HepG2 (cell line): ENCODE data around the gene ANO10. TPM values are rescaled to one million over a fixed set of nuclear protein-coding genes. Genes with fewer than 3 reads are reported as not detected.

Experiments
- ATAC-seq: fragments of 200-7000 bp; cut with Tn5 transposase; 3 replicates; pipeline ENCODE4 v1.9.1; 2020; ENCODE audit warnings: mild to moderate bottlenecking, moderate library complexity
- BruUV-seq: library from RNA; stranded (reverse); fragments of 400-500 nt; replicated peaks from 2 replicates; lab custom pipeline; 2021; lab: Mats Ljungman, UMichigan
- CTCF ChIA-PET: fragments of 300-600 bp; formaldehyde crosslinking; extraction: SDS; loops from one replicate; lab custom pipeline; 2021; ENCODE audit warnings: low total read pairs, inconsistent platforms, low intra/inter-chr PET ratio; lab: Yijun Ruan, JAX
- POLR2A ChIA-PET: fragments of 350-600 bp; sonication (Branson Sonifier 250); formaldehyde crosslinking; loops from one replicate; lab custom pipeline; 2020; ENCODE audit warnings: antibody characterized with exemption, inconsistent platforms; lab: Yijun Ruan, JAX
- DNase-seq: peaks from one replicate; pipeline ENCODE4 v3.0.0-alpha.2; 2015; ENCODE audit warnings: low spot score
- FAIRE-seq: peaks from 3 replicates; lab custom pipeline; 2011; peaks lifted over from hg19 to GRCh38; lab: Jason Lieb, UNC
- H2AFZ ChIP-seq: one replicate; pipeline ENCODE4 v1.6.1; 2011; ENCODE audit warnings: low read length, inconsistent platforms
- H3K27ac ChIP-seq: fragments of 300-600 bp; 3 replicates; pipeline ENCODE4 v1.8.0; 2011; ENCODE audit warnings: mixed run types, mild to moderate bottlenecking, mixed read lengths, low read length, inconsistent platforms; ENCODE audit not compliant: insufficient read depth; ENCODE audit errors: extremely low read length
- H3K27me3 ChIP-seq, 2 experiments: fragments of 200-600 bp in 1 of 2; 2 replicates in 1 of 2; 3 replicates in 1 of 2; pipeline versions ENCODE4 v1.6.0 to v1.8.0; 2011; ENCODE audit warnings: low read length in 2 of 2, mild to moderate bottlenecking in 2 of 2, moderate library complexity in 2 of 2, inconsistent platforms in 1 of 2; ENCODE audit not compliant: insufficient read depth in 2 of 2, control insufficient read depth in 1 of 2
- H3K36me3 ChIP-seq, 2 experiments: fragments of 200-600 bp in 1 of 2; replicated peaks in 1 of 2; 2 replicates in 1 of 2; 3 replicates in 1 of 2; pipeline versions ENCODE4 v1.5.1 to v1.8.0; 2011; ENCODE audit warnings: low read length in 2 of 2, inconsistent platforms in 1 of 2; ENCODE audit not compliant: insufficient read depth in 2 of 2, control insufficient read depth in 1 of 2
- H3K4me1 ChIP-seq: 2 replicates; pipeline ENCODE4 v1.5.1; 2012; ENCODE audit warnings: low read length, inconsistent platforms; ENCODE audit not compliant: insufficient read depth
- H3K4me2 ChIP-seq: 2 replicates; pipeline ENCODE4 v1.6.0; 2011; ENCODE audit warnings: low read depth, low read length, inconsistent platforms
- H3K4me3 ChIP-seq, 3 experiments: fragments of 200-600 bp in 1 of 3; sonication (generic), shearing (Covaris generic) in 1 of 3; replicated peaks in 1 of 3; 2 replicates each; pipeline ENCODE4 v1.5.1; 2011 to 2016; ENCODE audit warnings: low read length in 3 of 3, inconsistent platforms in 2 of 3, low read depth in 2 of 3, mild to moderate bottlenecking in 2 of 3, control low read depth in 1 of 3, mixed read lengths in 1 of 3; ENCODE audit not compliant: insufficient read depth in 1 of 3
- H3K79me2 ChIP-seq: one replicate; pipeline ENCODE4 v1.6.1; 2011; ENCODE audit warnings: low read length, inconsistent platforms; ENCODE audit not compliant: insufficient read depth
- H3K9ac ChIP-seq: 2 replicates; pipeline ENCODE4 v1.6.0; 2011; ENCODE audit warnings: mild to moderate bottlenecking, low read depth, low read length, inconsistent platforms; ENCODE audit not compliant: insufficient read depth
- H3K9me3 ChIP-seq: 2 replicates; pipeline ENCODE4 v1.5.1; 2012; ENCODE audit warnings: mild to moderate bottlenecking, low read length
- H4K20me1 ChIP-seq: 2 replicates; pipeline ENCODE4 v1.6.0; 2011; ENCODE audit warnings: inconsistent platforms, mild to moderate bottlenecking, low read length, moderate library complexity; ENCODE audit not compliant: insufficient read depth
- FUBP1 ChIP-seq: sonication (generic); formaldehyde crosslinking; IDR thresholded peaks from 2 replicates; pipeline ENCODE4 v1.5.1; 2020; ENCODE audit warnings: missing genetic modification reagents, mild to moderate bottlenecking, borderline replicate concordance
- HOXA9 ChIP-seq: sonication (generic); formaldehyde crosslinking; IDR thresholded peaks from 2 replicates; pipeline ENCODE4 v1.8.1; 2022; ENCODE audit warnings: missing genetic modification reagents, mild to moderate bottlenecking, moderate library complexity, borderline replicate concordance
- MZF1 ChIP-seq: sonication (generic); formaldehyde crosslinking; IDR thresholded peaks from 2 replicates; pipeline ENCODE4 v1.8.1; 2023; ENCODE audit warnings: mild to moderate bottlenecking, missing genetic modification reagents, borderline replicate concordance
- ZNF101 ChIP-seq: sonication (generic); formaldehyde crosslinking; IDR thresholded peaks from 2 replicates; pipeline ENCODE4 v1.4.0; 2020; ENCODE audit warnings: mild to moderate bottlenecking, low read depth, missing genetic modification reagents, borderline replicate concordance
- ZNF264 ChIP-seq: sonication (generic); formaldehyde crosslinking; IDR thresholded peaks from 2 replicates; pipeline ENCODE4 v1.4.0; 2020; ENCODE audit warnings: missing genetic modification reagents
- ZNF280D ChIP-seq: sonication (generic); formaldehyde crosslinking; IDR thresholded peaks from 2 replicates; pipeline ENCODE4 v1.5.1; 2020; ENCODE audit warnings: mild to moderate bottlenecking, missing genetic modification reagents
- WGBS: methylation state at CpG from one replicate; pipeline ENCODE4 v1.1.6; 2017; ENCODE audit warnings: low lambda C conversion rate; 5-methylcytosine and 5-hydroxymethylcytosine counted together
- in situ Hi-C: cut with HindIII; loops from 2 replicates; pipeline ENCODE4 v1.10.0; 2017; ENCODE audit warnings: low pct_unique_long_range_greater_than_20kb; ENCODE audit not compliant: extremely low pct_ligation_motif_present
- intact Hi-C: fragments of 100-400 bp; cut with micrococcal nuclease; formaldehyde crosslinking; loops from one replicate; pipeline ENCODE4 v1.10.0; 2022; ENCODE audit not compliant: unreplicated experiment
- polyA plus RNA-seq, 8 experiments: library from polyadenylated mRNA; depleted of rRNA in 3 of 8; stranded (reverse) in 7 of 8; unstranded in 1 of 8; fragments of >200 nt; fragmentation: Illumina TruSeq in 4 of 8; extraction: Trizol in 4 of 8; gene quantifications; 2 replicates each; pipeline versions ENCODE4 v1.2.1 to v1.2.3, GENCODE V29; 2011 to 2016; ENCODE audit warnings: low read depth in 4 of 8, missing spikeins in 1 of 8, mixed read lengths in 1 of 8; ENCODE audit not compliant: insufficient read depth in 1 of 8
- total RNA-seq, 5 experiments: library from RNA; depleted of rRNA; stranded (reverse); fragments of >200 nt; fragmentation: Illumina TruSeq; extraction: Trizol; gene quantifications; 2 replicates each; pipeline ENCODE4 v1.2.3, GENCODE V29; 2016; ENCODE audit warnings: low read depth in 1 of 5

The ANO10 gene
- total and polyA plus RNA-seq, 2 of the 13 experiments (the other 11 are each of a cell fraction or from before 2014, with no cell fraction given) = 10.4 to 13.1 TPM

DNA sequence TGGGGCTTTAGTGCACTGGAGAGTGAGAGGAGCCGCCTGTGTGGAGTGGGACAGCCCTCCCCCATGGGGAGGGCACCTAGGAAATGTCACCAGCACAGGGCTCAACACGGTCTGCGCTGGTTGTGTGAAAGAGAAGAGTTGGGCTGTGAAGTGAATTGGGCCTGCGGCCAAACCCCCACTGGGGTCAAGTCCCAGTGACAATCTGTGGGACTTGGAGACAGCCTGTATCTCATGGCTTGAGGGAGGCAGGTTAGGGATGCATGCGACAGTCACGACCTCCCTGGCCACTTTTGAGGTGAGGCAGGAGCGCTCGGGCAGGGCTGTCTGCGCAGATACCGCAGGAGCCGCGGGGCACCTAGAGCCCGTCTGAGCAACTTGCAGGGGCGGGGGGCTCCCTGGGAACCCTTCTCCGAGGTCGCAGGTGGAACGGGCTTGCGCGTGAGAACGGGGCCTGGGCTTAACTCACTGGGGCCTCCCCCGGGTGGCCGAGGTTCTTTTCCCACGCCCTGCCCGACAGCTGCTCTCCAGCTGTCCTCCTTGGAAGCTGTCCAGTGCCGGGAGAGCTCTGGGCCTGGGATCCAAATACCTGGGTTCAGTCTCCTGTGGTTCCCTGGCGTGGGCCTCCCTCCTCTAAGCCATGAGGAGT, 258.1 kb downstream of the ANO10 start:
- Histone ChIP-seq H3K36me3 (no peaks in the 10 kb centered on the region), H3K27me3 (no peaks in the 10 kb centered on the region), H3K9ac (no peak overlapping the region), H3K4me3 (no peak overlapping the region), H3K4me2 (no peak overlapping the region), H3K4me1 (no peaks in the 10 kb centered on the region), H3K27ac (no peak overlapping the region), H3K9me3 (no peaks in the 10 kb centered on the region), H4K20me1 (no peaks in the 10 kb centered on the region), H3K79me2 (no peaks in the 10 kb centered on the region), H2AFZ (no peak overlapping the region)
- ChIA-PET POLR2A (no interaction called here), CTCF (no interaction called here)
- in situ Hi-C loops (no loop called here), intact Hi-C loops (no loop called here)
- no TSS peak for BruUV-seq
- TF ChIP-seq ZNF280D (CRISPR knock-in tag) (no peak), ZNF264 (CRISPR knock-in tag) (no peak), ZNF101 (CRISPR knock-in tag) (no peak)
- FAIRE-seq (no peak), ATAC-seq (no peak), DNase-seq (no peak)
- WGBS = 66% methylated on average over 4 of the region's 26 CpGs

DNA sequence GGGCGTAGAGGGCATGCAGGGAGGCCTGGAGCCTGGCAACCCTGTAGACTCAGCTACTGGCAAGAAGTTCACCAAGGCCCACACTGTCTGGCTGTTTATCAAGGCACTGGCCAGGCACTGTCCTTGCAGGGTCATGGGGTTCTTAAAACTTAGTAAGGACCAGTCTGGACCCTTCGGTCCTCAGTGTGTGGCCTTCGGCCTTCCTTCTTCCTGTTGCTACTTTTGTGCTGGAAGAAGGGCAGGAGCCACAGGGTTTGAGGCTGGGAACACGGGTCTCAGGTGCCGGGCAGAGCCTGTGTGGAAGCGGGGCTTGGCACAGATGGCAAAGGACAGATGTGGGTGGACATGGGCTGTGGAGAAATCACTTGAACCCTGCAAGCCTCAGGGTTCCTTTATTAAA, 258.9 kb downstream of the ANO10 start:
- intact Hi-C loops = no loop called here
- FAIRE-seq (no peak), ATAC-seq (no peak), DNase-seq (no peak)
- no peaks in the 10 kb centered on the region for H4K20me1 ChIP-seq
- WGBS = 91% methylated on average over 5 of the region's 6 CpGs
- H3K4me3 ChIP-seq = no peak overlapping the region
- TF ChIP-seq FUBP1 (CRISPR knock-in tag) (no peak), MZF1 (CRISPR knock-in tag) (no peak), HOXA9 (CRISPR knock-in tag) (no peak)
- H3K9me3 ChIP-seq = no peaks in the 10 kb centered on the region
- H3K4me1 ChIP-seq = no peaks in the 10 kb centered on the region
- H3K9ac ChIP-seq = no peak overlapping the region
- H3K27me3 ChIP-seq = no peaks in the 10 kb centered on the region
- ChIA-PET POLR2A (no interaction called here), CTCF (no interaction called here)
- no TSS peak for BruUV-seq
- H3K36me3 ChIP-seq = no peaks in the 10 kb centered on the region
- no peak overlapping the region for H3K4me2 ChIP-seq
- in situ Hi-C loops = no loop called here
- H3K79me2 ChIP-seq = no peaks in the 10 kb centered on the region
- no peak overlapping the region for H2AFZ ChIP-seq
- no peak overlapping the region for H3K27ac ChIP-seq
